OCI-LY7 (cell line): ENCODE results near the gene SPINT3. TPM values are rescaled to one million over a fixed set of nuclear protein-coding genes. Genes with fewer than 3 reads are reported as not detected.
"Not testable (repeated sequence)": the region's sequence is repeated elsewhere in the genome, so short reads cannot be mapped to it uniquely, and the experiment has no call there.

Experiments used
- BruUV-seq: library from RNA; stranded (reverse); fragments of 400-500 nt; replicated peaks from 2 replicates; lab custom pipeline; 2021; lab: Mats Ljungman, UMichigan
- CTCF ChIA-PET: fragments of 300-600 bp; sonication (Branson Sonifier 250); formaldehyde crosslinking; loops from one replicate; lab custom pipeline; 2022; ENCODE audit warnings: antibody characterized with exemption; ENCODE audit not compliant: unreplicated experiment; lab: Charles Lee
- POLR2A ChIA-PET: fragments of 300-600 bp; sonication (Branson Sonifier 250); formaldehyde crosslinking; loops from one replicate; lab custom pipeline; 2022; ENCODE audit warnings: antibody characterized with exemption; lab: Charles Lee
- DNase-seq: peaks from one replicate; pipeline ENCODE4 v3.0.0-alpha.2; 2015; ENCODE audit warnings: low spot score
- H2AFZ ChIP-seq: fragments of 200-600 bp; sonication (generic), shearing (Covaris generic); 2 replicates; pipeline ENCODE4 v1.6.1; 2014; ENCODE audit warnings: mild to moderate bottlenecking, antibody characterized with exemption, low read length, moderate library complexity
- H3K27ac ChIP-seq: fragments of 200-600 bp; sonication (generic); 2 replicates; pipeline ENCODE4 v1.5.1; 2014; ENCODE audit warnings: mixed run types, low read depth, mild to moderate bottlenecking, moderate library complexity, low read length, inconsistent platforms; ENCODE audit not compliant: poor library complexity, severe bottlenecking
- H3K36me3 ChIP-seq: fragments of 200-600 bp; sonication (generic); 2 replicates; pipeline ENCODE4 v1.6.1; 2014; ENCODE audit warnings: mild to moderate bottlenecking, antibody characterized with exemption, low read length, moderate library complexity, mixed read lengths; ENCODE audit not compliant: insufficient read depth
- H3K4me1 ChIP-seq: fragments of 200-600 bp; sonication (generic); 2 replicates; pipeline ENCODE4 v1.5.1; 2014; ENCODE audit warnings: mild to moderate bottlenecking, low read length; ENCODE audit not compliant: insufficient read depth, poor library complexity, severe bottlenecking
- H3K4me2 ChIP-seq: fragments of 200-600 bp; sonication (generic); 2 replicates; pipeline ENCODE4 v1.6.1; 2014; ENCODE audit warnings: mild to moderate bottlenecking, low read length
- H3K4me3 ChIP-seq: fragments of 200-600 bp; sonication (generic); 2 replicates; pipeline ENCODE4 v1.5.1; 2014; ENCODE audit warnings: mild to moderate bottlenecking, low read depth, low read length; ENCODE audit not compliant: poor library complexity, severe bottlenecking
- H3K79me2 ChIP-seq: fragments of 200-600 bp; sonication (generic); 2 replicates; pipeline ENCODE4 v1.6.1; 2016; ENCODE audit warnings: low read depth, mild to moderate bottlenecking, low read length, moderate library complexity, mixed read lengths; ENCODE audit not compliant: insufficient read depth
- H3K9me2 ChIP-seq: fragments of 200-600 bp; sonication (generic); 2 replicates; pipeline ENCODE4 v1.6.1; 2016; ENCODE audit warnings: mild to moderate bottlenecking, low read length, mixed read lengths; ENCODE audit not compliant: insufficient read depth
- H3K9me3 ChIP-seq: fragments of 200-600 bp; sonication (generic); 2 replicates; pipeline ENCODE4 v1.6.1; 2014; ENCODE audit warnings: mild to moderate bottlenecking, mixed run types, low read length, mixed read lengths
- H4K20me1 ChIP-seq: fragments of 200-600 bp; sonication (generic); 2 replicates; pipeline ENCODE4 v1.6.1; 2014; ENCODE audit warnings: mild to moderate bottlenecking, antibody characterized with exemption, low read length, moderate library complexity, mixed read lengths; ENCODE audit not compliant: insufficient read depth
- CTCF ChIP-seq: fragments of 200-600 bp; sonication (generic); conservative IDR thresholded peaks from 2 replicates; pipeline ENCODE4 v1.5.1; 2014; ENCODE audit warnings: mild to moderate bottlenecking, antibody characterized with exemption, low read length, moderate library complexity, mixed read lengths
- EZH2phosphoT487 ChIP-seq: fragments of 200-600 bp; sonication (generic); IDR thresholded peaks from 2 replicates; pipeline ENCODE4 v1.6.1; 2018; ENCODE audit warnings: low read depth, borderline replicate concordance, mild to moderate bottlenecking, mixed run types, antibody characterized with exemption, low read length, moderate library complexity, mixed read lengths
- intact Hi-C: fragments of 100-400 bp; cut with micrococcal nuclease; formaldehyde crosslinking; loops from one replicate; pipeline ENCODE4 v1.10.0; 2022; ENCODE audit not compliant: unreplicated experiment
- total RNA-seq, 2 experiments: library from RNA; depleted of rRNA in 1 of 2; stranded (reverse); fragments of >200 nt in 1 of 2; shearing (Covaris generic) in 1 of 2; gene quantifications; 2 replicates each; pipeline ENCODE4 v1.2.3, GENCODE V29; 2014 to 2022

Gene SPINT3
- total RNA-seq, 2 experiments from 2014 or later = not detected

GRCh38 chr20:45484676-45485075 lies 30.7 kb downstream of the SPINT3 start:
- Histone ChIP-seq H3K4me1 (no peaks in the 10 kb centered on the region), H3K27ac (no peak overlapping the region), H3K9me2 (no peaks in the 10 kb centered on the region), H3K36me3 (no peaks in the 10 kb centered on the region), H3K79me2 (no peaks in the 10 kb centered on the region), H4K20me1 (no peaks in the 10 kb centered on the region), H2AFZ (no peak overlapping the region), H3K4me3 (no peak overlapping the region), H3K9me3 (no peaks in the 10 kb centered on the region), H3K4me2 (no peak overlapping the region)
- no TSS peak for BruUV-seq
- intact Hi-C loops = no loop called here
- CTCF ChIA-PET = no interaction called here
- DNase-seq = no peak
- TF ChIP-seq EZH2phosphoT487 (no peak), CTCF (no peak)
- POLR2A ChIA-PET = interaction anchor here (0.6 kb wide), 1 partner anchor 453 kb away, joined by 3 read pairs; no protein-coding TSS in a partner anchor

GRCh38 chr20:45479822-45480221 lies 35.6 kb downstream of the SPINT3 start:
- Histone ChIP-seq H3K4me2 (no peak overlapping the region), H3K9me3 (no peaks in the 10 kb centered on the region), H2AFZ (no peak overlapping the region), H3K9me2 (no peaks in the 10 kb centered on the region), H3K4me1 (no peaks in the 10 kb centered on the region), H3K4me3 (no peak overlapping the region), H3K79me2 (no peaks in the 10 kb centered on the region), H4K20me1 (no peaks in the 10 kb centered on the region), H3K36me3 (no peaks in the 10 kb centered on the region), H3K27ac (no peak overlapping the region)
- no TSS peak for BruUV-seq
- ChIA-PET POLR2A (no interaction called here), CTCF (no interaction called here)
- intact Hi-C loops = no loop called here
- DNase-seq = no peak
- TF ChIP-seq EZH2phosphoT487 (no peak), CTCF (no peak)

- H3K36me3 ChIP-seq, intact Hi-C loops, H3K4me1 ChIP-seq, CTCF ChIA-PET, H4K20me1 ChIP-seq, H2AFZ ChIP-seq, H3K27ac ChIP-seq, BruUV-seq, POLR2A ChIA-PET, H3K79me2 ChIP-seq, H3K4me2 ChIP-seq, H3K4me3 ChIP-seq, H3K9me2 ChIP-seq, H3K9me3 ChIP-seq, DNase-seq: not testable (repeated sequence)
Measured at GRCh38 chr20:45477530-45478148, 37.8 kb downstream of the SPINT3 start.

- H3K4me1 ChIP-seq, intact Hi-C loops, H3K4me3 ChIP-seq, H4K20me1 ChIP-seq, H2AFZ ChIP-seq, H3K9me2 ChIP-seq, CTCF ChIA-PET, DNase-seq, H3K27ac ChIP-seq, BruUV-seq, H3K36me3 ChIP-seq, POLR2A ChIA-PET, H3K4me2 ChIP-seq, H3K79me2 ChIP-seq, H3K9me3 ChIP-seq: not testable (repeated sequence)
Measured at GRCh38 chr20:45472286-45472685, 43.1 kb downstream of the SPINT3 start.
